Activated T-cell treated with anti-CD3 and anti-CD28 coated beads, Interleukin-2, amount 50 U/mL, for 1 hour (primary cell): Measurements from ENCODE around the gene MAP6.

Source experiments
- DNase-seq: peaks from one replicate; pipeline ENCODE4 v3.0.0-alpha.2; 2020

The MAP6 gene

DNA sequence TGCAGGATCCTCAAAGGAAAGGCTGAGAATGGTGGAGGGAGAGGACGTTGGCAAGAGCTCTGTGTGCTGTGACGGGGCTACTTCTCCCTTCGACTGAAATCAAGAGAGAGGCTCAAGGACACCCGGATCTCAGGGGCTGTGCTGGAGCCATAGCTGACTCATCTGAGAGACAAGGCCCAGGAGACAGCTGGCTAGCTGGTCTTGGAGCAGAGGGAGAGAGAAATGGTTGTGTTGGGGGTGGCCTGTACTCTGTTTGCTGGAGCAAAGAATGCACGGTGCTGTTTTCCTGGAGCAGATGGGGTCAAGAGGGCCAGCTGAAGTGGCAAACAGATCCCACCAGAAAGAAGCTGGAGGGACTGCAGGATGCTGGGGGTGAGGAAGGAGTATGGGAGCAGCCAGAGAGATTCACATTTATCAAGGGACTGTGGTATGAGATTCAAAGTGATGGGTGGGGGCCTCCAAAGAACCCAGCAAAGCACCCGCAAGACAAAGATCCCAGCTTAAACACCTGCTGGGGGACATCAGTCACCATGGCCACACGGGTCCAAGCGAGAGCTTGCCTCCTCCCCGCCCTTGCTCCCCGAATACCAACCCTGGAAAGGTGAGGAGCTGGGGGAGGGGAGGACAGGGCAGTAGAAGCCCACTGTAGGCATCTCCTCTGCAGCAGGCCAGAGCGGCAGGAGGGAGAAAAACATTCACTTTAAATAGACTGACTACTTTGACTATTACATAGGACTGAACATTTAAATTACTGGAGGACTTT lies 40.8 kb downstream of the MAP6 start:
- DNase-seq = no peak

DNA sequence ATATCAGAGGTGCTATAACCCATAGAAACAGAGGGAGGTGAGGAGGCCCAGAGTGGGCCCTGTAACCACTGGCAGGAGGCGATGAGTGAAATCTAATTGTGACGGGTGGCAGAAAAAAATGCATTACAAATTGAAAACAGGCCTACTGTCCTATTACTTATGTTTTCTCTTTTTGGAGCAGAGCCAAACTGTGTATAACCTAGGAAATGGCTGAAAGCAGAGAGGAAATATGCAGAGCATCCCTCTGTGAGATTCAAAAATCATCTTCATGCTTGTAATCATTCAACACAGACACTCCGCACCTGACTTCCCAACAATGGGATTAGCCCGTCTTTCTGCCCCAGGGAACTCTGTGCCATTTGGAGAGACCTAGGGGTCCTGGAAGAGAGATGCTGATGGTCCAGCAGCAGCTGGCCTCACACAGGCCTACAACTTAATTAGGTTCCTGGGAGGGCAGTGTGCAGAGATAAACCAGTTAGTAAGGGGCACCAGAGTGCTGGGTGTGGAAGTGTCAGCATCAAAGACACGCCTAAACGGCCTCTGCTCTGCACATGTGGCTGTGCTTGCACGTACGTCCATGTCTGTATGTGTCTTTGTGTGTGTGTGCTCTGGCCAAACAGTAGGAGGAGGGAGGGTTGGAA lies 41.8 kb downstream of the MAP6 start:
- no peak for DNase-seq

DNA sequence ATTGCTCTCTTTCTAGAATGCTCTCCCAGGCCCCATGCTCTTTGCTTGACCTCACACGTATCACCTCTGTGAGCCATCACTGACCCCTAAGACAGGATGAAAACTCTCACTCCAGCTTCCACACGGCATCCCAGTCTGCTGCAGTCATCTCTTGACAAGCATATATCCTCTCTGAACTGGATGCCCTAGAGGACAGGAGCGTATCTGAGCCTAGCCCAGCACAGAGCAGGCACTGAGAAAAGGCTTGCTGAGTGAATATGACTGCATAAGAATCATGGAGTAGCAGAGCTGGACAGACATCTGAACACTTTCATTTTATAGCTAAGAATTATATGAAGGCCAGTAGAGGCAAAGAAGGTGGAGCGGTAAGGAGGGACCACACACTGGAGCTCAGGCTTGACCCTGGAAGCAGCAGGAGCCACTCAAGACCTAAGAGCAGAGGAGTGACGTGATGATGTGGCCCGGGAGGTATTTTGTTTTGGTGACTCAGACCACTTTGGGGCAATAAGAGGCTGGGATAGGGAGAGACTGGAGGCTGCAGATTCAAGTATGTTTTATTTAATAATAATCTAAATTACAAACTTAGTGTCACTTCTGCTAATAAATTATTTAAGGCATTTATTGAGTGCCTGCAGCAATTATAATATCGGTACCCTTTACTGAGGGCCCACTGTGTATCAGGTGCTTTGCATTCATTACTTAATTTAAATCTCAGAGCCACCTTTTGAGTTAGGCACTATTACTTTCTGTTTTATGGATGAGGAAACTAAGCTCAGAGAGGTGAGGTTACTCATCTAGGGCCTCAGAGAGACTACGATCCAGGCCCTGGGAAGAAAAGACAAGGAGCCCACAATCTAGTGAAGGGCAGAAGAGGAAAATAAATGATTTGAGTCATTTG lies 42.6 kb downstream of the MAP6 start:
- no peak for DNase-seq

DNA sequence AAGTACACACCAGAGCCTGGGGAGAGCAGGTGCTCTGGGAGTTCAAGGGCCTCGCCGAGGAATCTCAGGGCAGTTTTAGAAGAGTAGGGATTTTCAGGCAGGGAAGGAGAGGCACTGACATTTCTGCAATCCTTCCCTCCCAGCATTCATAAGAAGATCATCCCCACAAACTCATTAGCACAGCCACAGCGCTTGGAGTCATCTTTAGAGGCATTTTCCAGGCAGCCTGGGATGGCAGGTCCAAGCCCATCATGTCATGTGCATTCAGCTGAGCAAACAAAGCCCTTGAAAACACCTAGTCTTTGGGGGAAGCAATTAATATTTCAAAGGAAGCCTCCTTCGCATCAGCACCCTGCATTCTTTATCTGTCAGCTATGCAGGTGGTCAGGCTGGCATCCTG lies 43.8 kb downstream of the MAP6 start:
- no peak for DNase-seq

DNA sequence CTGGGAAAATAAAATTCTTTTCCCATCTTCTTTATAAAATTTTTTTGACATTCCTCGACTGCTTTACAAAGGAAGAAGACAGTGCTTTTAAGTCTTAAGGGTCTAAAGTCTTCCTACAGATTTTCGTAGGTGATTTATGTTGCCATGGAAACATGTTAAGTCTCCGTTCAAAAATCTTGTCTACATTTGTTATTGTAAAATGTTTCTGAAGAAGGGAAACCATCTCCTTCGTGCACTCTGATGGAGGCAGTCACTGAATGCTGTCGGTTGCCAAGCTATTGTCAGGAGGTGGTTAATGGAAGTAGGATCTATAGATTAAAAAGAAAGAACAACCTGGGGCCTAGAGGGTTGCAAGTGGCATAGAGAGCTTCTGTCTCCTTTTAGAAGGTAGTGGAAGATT lies 52.6 kb downstream of the MAP6 start:
- no peak for DNase-seq

DNA sequence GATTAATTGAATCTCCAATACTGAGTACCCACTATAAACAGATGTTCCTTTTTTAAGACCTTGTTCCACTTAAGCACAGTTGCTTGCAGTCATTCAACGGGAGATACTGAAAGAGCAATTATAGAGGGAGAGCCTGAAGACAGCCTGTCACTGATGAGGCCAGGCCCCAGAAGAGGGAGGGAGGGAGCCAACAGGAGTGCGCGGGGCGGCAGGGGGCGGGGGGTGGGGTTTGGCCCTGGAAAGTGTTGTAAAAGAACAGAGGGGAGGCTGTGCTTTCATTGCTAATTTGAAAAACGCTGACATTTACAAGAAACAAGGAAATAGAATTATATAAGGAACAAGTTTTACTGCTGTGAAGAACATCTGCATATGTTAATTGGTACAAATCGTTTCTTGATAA lies 53.1 kb downstream of the MAP6 start:
- no peak for DNase-seq

DNA sequence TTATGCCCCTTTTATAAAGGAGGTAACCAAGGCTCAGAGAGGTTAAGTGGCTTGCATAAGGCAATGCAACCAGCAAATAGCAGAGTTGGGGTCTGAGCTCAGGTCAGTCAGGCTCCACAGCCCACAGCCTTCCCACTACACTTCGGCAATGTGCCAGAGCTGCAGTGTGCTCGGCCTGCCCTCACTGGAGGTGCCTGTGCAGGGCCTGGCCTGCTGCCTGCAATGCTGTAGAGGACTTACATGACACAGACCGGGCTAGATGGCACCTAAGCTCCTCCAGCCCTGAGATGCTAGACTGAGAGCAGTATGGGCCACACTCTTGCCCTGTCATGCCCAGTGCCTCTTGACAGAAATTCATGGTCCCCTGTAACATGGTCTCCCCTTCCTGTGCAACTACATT lies 57.0 kb downstream of the MAP6 start:
- no peak for DNase-seq

DNA sequence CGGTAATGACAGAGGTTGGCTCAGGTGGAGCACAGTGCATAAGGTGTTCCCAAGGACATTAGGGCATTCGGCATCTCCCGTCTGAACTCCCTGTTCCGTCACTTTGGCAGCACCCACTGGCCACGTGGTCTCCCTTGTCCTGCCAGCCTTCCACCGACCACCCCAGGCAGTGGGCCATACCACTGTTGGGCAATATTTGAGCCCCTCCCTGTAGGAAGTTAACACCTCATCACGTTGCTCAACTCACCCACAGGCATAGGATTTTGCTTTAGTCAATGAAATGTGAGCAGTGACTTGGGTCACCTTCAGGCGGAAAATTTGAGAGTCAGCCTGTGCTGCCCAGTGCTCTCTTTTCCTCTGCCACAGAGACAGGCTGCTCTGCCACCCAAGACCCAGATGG lies 62.7 kb downstream of the MAP6 start:
- DNase-seq = no peak

DNA sequence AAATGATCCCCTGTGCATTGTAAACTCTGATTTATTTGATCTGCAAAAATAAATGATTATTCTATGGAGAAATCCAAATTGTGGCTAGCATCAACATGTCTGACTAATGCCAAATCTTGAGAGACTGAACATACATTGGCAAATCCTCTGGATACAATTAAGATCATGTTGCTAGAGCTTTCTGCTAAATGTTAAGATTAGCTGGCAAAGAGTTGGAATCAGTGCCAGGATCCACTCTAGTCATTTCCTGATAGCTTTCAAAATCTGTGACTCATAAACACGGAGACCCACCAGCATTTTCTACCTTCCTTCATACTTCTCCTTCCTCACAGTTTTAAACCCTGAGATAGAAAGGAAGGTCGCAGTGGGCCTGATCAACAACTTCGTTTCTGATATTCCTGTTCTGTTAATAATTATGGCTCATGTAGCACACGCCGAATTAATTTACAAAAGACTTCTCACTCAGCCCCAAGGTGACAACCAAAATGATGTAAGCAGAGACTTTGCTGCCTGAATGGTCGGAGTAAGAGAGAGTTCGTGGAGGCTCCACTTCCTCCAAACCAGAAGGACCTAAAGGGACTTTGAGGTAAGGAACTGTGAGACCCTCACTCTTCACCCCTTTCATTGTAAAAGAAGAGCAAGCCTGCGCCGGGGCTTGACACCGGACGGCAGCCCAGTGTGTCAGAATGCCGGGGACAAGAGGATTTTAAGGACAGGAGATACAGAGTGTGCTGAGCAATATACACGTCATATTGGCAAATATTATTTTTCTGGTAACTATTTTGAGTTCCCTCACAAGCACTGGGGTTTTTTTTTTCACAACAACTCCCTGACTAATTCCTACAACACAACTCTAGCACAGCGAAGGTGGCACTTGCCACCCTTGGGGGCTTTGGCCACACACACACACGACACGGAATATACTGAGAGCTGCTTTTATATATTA lies 64.8 kb downstream of the MAP6 start:
- DNase-seq = no peak

DNA sequence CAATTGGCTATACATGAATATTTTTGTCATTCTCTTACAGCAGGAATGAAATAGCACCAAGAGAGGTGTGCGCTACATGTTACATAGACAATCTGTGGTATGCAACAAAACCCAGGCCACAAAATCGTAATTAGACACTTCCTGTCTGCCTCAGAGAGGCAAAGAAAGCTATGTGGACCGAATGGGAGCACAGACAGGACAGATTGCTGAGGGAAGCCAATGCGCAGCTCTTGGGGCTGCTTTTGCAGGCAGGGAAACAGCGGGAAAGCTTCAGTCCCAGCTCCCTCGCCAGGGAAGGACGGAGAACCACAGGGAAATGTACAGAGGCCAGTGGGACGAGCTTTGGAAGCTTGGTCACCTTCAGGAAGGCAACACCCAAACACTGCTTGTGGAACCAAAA lies 65.9 kb downstream of the MAP6 start:
- DNase-seq = no peak

DNA sequence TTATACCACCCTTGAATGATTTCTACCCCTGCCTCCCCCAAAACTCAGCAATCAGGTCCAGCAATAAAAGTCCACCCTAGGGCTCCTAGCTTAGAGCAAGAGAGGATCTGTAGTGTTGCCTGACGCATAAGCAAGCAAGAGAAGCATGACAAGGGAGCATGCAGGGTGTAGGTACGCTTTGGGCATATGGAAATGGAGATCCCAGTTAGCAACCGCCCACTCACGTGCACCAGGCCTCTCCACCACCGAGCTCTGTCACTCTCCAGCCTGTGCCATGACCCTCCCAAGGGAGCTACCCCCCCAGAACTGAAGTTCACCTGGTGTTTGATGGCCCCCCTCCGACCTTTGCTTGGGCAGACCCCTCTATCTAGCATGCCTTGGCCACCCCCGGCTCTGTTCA lies 67.3 kb downstream of the MAP6 start:
- DNase-seq = no peak

DNA sequence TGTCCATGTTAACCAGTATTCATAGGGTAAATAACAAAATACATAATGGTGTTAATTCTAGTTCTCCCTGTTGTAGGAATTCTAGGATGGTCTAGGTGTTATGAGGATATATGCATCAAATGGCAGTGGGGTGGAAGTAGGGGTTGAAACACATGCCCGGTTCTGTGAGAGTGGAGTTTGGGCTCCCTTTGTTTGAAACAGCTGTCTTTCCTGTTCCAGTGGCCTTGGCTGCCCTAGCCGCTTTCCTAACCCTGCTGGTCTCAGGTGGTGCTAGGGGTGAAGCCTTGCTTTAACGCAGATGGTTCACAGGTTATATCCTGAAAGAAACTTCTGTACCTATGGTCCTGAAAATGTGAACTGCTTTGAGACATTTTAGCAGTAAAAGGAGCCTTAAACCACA lies 68.5 kb downstream of the MAP6 start:
- DNase-seq = no peak

DNA sequence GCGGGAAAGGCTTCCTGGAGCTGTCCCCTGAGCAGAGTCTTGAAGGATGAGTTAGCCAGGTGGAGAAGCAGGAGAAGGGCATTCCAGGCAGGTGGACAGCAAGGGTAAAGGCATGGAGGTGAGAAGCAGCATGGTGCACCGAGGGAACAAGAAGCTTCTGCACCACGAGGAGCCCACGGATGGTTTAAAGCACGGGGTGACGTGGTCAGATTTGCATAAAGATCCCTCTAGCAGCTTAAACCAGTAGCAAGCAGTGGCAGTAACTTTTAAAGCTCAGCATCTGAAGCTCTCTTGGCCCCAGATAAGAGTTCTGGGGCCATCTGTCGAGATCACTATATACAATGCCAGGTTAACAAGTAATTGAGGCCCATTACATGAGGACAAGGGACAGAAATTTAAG lies 69.9 kb downstream of the MAP6 start:
- DNase-seq = no peak

DNA sequence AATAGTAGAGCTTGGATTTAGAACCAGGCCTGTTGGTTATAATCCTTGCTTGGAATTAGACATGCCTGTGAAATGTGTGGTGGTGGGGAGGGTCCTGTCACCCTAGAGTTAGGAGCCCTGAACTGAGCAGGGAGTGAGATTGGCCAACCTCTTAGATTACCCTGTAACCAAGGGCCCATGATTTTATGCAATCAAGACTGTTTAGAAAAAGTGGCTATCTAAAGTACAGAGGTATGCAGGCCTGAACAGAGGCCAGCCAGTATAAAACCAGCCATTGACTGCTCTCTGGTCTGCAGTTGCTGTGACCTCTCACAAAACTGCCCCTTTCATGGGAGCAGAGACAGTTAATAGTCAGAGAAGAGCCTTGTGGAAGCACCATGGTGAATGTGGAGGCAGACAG lies 70.6 kb downstream of the MAP6 start:
- DNase-seq = no peak

DNA sequence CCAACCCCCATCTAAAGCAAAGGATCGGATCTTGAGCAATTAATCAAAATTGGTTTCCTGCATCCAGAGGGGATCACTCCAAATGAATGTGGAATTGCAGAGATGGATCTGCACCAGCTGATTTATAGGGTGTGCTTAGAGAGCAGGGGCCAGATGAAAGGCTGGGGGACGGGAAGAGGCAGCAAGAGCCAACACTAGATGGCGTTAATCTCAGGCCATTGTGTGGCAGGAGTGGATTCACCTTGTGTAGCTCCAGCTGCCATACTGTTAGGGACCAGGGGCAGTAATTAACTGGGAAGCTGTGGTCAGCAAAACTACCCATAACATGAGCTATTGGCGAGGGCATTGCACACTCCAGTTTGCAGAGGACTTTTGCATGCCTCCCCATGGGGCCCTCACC lies 71.2 kb downstream of the MAP6 start:
- no peak for DNase-seq

DNA sequence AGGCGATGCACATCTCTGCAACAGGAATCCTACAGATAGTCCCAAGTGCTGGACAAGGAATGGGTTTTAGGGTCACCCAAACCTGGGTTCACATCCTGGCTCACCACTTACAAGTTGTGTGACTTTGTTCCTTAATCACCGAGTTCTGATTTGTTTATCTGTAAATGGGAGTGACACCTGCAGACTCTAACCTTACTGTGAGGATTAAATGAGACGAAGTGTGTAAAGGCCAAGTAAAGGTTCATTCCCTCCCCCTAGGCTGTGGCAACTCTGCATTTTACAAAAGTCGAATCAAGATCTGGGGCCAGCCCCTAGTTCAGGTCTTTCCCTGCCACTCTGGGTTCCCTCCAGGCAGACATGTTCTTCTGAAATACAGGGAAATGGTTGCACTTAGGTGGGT lies 71.9 kb downstream of the MAP6 start:
- DNase-seq = no peak

DNA sequence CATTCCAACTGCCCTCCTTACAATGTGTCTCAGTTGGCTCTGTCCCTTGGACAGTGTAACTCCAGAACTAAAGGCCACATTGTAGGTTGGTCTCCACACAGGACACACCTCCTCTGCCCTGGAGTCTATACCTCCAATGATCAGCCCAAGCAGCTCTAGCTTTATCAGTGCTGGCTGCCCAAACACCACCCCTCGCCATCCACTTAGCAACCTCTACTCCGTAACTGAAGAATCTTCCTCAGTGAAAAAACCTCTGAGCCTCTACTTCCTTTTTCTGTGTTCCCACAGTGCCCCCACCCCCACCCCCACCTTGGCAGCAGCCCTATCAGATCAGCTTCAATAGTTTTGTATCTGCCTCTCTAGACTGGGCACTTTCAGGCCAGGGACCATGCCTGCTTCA lies 73.4 kb downstream of the MAP6 start:
- no peak for DNase-seq

DNA sequence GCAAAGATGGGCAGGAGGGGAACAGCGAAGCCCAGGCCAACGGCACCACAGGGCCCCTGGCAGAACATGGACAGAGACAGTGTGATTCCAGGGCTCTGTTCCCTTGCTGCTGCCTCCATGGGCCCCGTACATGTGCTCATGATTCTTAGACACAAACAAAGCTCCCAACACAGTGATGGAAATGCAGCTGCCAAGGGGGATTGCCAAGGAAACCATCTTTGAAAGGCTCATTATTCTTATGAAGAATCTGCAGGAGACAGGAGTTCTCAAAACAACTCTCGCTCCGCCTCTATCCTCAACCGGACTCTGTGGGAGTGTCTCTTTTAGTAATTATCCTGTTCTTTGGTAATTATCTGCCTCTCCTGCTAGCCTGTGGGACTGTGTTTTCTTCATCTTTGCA lies 74.6 kb downstream of the MAP6 start:
- DNase-seq = no peak

DNA sequence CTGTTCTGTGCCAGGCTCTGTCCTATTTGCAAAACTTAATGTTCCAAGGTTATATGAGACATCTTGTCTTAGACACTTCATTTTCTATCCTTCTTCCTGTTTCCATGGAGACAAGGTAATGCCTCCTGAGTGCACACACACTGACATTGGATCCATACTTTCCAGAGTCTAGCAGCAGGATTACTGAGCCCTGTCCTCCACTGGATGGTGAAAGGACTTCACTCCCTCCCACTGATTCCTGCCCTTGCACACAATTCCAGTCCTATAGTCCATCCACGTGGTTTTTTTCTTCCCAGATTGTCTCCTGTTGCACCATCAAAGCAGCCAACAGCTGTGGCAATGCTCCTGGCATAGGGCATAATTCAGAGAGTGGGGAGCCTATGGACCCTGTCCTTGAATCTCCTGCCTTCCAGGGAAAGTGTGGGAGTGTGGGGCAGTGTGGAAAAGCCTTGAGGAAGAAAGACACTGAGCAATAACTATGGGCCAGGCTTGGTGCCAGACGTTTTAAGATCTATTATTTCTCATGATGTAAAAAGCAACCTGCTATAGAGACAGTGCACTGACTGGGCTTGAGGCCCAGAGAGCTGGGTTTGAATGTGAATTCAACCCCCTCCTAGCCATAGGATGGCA lies 75.4 kb downstream of the MAP6 start:
- DNase-seq = no peak

DNA sequence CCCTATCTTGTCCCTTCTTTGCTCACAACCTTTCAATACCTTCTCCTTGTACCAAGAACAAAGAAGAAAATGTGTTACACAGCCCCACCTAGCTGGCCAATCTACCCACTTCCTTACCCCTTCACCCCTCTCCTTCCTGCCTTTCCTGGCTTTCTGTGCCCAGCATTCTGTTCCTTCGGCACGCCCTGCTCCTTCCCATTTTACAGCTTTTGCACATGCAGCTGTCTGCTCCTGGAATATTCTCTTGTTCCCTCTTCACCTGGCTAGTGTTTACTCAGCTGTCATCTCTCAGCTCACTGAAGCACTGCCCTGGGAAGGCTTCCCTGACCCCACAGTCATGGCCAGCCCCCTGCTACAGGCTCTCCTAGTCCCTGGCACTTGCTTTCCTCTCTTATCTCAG lies 76.1 kb downstream of the MAP6 start:
- DNase-seq = no peak

DNA sequence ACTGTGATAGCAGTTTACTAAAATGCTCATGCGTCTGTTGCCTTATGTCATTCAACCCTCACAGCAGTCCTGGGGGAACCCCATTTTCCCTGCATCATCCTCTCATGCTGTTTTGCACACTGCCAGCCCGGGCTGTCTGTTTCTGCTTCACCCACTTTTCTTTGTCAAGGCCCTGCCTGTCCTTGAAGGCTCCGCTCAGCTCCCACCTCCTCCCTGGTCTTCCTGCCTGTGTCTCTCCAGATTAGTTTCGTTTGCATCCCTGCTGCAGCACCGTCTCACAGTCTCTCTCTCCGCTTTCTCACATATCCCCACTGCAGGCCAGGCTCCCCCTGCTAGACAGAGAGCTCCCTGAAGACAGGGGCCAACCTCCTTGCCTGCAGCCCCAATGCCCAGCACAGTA lies 76.9 kb downstream of the MAP6 start:
- DNase-seq = no peak

DNA sequence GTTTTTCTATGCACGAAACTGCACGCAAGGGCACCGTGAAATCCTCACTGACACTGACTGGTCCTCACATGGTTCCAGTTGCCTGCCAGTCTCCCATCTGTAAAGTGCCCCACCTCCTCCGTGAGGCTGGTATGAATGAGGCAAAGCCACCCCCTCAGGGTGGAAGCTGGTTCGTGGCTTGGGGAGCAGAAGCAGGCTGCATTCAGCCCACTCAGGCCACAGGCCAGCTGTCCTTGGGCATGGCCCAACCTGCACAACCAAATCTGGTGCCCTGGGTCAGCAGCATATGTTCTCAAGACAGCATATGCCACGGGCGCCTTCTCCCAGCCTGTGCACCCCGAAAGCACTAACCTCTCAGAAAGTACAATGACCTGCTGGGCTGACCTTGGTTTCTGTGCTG lies 77.5 kb downstream of the MAP6 start:
- no peak for DNase-seq
